Activated T-cell treated with anti-CD3 and anti-CD28 coated beads, Interleukin-2, amount 50 U/mL, for 4 hours (primary cell): Measurements from ENCODE around the gene BABAM2. TPM values are rescaled to one million over a fixed set of nuclear protein-coding genes. Genes with fewer than 3 reads are reported as not detected.
"Not testable (repeated sequence)": the region's sequence is repeated elsewhere in the genome, so short reads cannot be mapped to it uniquely, and the experiment has no call there.

Experiments used
- ATAC-seq, 2 donors: fragments of 200-7000 bp; cut with Tn5 transposase; one replicate each; pipeline ENCODE4 v1.10.0; 2021
- DNase-seq: peaks from one replicate; pipeline ENCODE4 v3.0.0-alpha.2; 2020
- H3K27me3 Mint-ChIP-seq: one replicate; pipeline ENCODE4 v1.8.0; 2021; ENCODE audit warnings: low read depth, mixed read lengths
- H3K36me3 Mint-ChIP-seq: one replicate; pipeline ENCODE4 v1.8.0; 2022; ENCODE audit warnings: mixed read lengths; ENCODE audit not compliant: insufficient read depth
- H3K4me1 Mint-ChIP-seq: one replicate; pipeline ENCODE4 v1.8.0; 2021; ENCODE audit warnings: low read depth, mixed read lengths
- H3K4me3 Mint-ChIP-seq: one replicate; pipeline ENCODE4 v1.8.0; 2021; ENCODE audit warnings: mild to moderate bottlenecking, moderate library complexity, mixed read lengths
- H3K9me3 Mint-ChIP-seq: one replicate; pipeline ENCODE4 v1.8.0; 2021; ENCODE audit warnings: mixed read lengths
- total RNA-seq, 3 donors: library from RNA; stranded (reverse); gene quantifications; one replicate each; pipeline ENCODE4 v1.2.1, GENCODE V29; 2021

Gene BABAM2
- total RNA-seq, 3 donors from 2014 or later: 34.3 to 45.9 (median 35.6) TPM

DNA sequence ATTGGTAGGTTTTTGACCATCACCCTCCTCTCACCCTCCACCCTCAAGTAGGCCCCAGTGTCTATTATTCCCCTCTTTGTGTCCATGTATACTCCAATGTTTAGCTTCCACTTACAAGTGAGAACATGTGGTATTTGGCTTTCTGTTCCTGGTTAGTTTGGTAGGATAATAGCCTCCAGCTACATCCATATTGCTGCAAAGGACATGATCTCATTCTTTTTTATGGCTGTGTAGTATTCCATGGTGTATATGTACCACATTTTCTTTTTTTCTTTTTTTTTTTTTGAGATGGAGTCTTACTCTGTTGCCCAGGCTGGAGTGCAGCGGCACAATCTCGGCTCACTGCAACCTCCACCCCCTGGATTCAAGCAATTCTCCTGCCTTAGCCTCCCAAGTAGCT lies 88.2 kb downstream of the BABAM2 start:
- H3K4me3 Mint-ChIP-seq, ATAC-seq, H3K27me3 Mint-ChIP-seq, H3K36me3 Mint-ChIP-seq, H3K9me3 Mint-ChIP-seq, DNase-seq: not testable (repeated sequence)
- peaks cover 24% of the 10 kb centered on the region for H3K4me1 Mint-ChIP-seq

DNA sequence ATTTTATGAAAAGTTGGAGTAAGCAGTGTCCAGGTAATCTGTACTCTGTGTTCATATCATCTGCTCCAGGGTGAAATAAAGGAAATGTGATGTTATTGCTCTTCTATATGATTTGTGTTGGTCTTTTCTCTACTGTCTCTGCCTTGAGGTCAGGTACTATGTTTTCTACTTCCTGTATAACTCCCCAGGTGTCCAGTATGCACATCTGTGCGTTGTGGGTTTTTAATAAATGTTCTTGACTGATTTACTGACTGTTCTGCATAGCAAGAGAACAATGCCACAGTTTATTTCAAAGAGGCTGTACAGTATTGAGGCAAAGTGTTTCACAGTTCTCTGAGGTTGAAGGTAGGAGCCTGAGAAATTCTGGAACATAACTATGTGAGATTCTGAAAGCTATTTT lies 89.7 kb downstream of the BABAM2 start:
- Mint-ChIP-seq H3K36me3 (peaks cover 2% of the 10 kb centered on the region), H3K27me3 (no peaks in the 10 kb centered on the region), H3K4me3 (no peak overlapping the region), H3K9me3 (peaks cover 7% of the 10 kb centered on the region), H3K4me1 (peaks cover 24% of the 10 kb centered on the region)
- DNase-seq (no peak), ATAC-seq (no peak)

DNA sequence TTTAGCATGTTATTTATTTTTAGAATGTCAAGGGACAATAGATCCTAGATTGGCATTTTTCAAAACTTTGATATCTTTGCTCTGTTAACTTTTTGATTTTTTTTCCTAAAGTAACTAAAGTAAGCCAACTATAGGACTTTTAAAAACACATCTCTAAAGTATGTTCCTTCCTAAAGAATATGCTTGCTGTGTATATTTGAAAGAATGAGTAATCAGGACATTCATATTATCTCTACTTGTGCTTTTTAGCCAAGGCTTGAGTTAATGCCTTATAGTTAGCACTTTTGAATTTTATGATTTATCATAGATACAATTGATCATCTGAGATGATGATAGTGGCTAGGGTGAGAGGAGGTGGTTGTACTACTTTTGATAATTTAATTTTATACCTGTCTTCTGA lies 93.6 kb downstream of the BABAM2 start:
- Mint-ChIP-seq H3K4me3 (no peak overlapping the region), H3K36me3 (peaks cover under 1% of the 10 kb centered on the region), H3K4me1 (peaks cover 37% of the 10 kb centered on the region), H3K9me3 (peaks cover 8% of the 10 kb centered on the region), H3K27me3 (no peaks in the 10 kb centered on the region)
- ATAC-seq: no peak
- no peak for DNase-seq

DNA sequence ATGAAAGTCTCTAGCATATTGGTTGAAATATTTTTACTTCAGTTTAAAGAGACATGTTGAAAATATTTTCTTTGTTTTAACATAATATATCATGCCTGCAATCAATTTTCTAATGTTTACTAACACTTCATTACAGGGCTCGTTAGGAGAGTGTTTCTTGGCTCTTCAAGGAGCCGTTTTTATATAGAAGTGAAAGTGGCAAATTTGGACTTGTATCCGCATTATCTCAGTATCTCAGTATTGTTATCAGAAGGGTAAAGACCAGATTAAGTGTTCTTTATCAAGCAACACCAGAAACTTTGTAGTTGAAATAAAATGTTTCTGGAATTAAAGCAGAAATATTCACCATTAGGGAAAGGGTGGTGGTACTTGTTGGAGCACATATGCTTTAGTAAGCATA lies 97.8 kb downstream of the BABAM2 start:
- Mint-ChIP-seq H3K9me3 (peaks cover 5% of the 10 kb centered on the region), H3K4me3 (no peak overlapping the region), H3K36me3 (peaks cover 13% of the 10 kb centered on the region), H3K27me3 (no peaks in the 10 kb centered on the region), H3K4me1 (peaks cover 41% of the 10 kb centered on the region)
- ATAC-seq (no peak), DNase-seq (no peak)

DNA sequence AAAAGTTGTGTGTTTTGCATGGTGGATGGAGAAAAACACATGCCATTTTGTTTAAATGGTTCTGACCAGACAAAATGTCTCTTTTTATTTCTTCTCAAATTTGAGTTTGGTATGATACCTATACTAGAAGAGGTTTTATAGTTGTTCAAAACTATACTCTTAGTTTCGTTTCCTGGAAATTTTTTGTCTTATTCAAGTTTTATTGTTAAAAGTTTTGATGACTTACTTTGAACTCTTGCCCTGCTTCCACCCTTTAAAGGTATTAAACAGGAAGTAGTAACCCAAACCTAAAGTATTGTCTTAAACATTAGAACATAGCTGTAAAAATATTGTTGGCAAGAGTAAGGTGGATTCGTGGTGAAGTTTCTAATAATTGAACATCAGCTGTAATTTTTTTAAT lies 98.2 kb downstream of the BABAM2 start:
- Mint-ChIP-seq H3K9me3 (peaks cover 5% of the 10 kb centered on the region), H3K4me1 (peaks cover 41% of the 10 kb centered on the region), H3K36me3 (peaks cover 13% of the 10 kb centered on the region), H3K4me3 (no peak overlapping the region), H3K27me3 (no peaks in the 10 kb centered on the region)
- ATAC-seq (no peak), DNase-seq (no peak)

DNA sequence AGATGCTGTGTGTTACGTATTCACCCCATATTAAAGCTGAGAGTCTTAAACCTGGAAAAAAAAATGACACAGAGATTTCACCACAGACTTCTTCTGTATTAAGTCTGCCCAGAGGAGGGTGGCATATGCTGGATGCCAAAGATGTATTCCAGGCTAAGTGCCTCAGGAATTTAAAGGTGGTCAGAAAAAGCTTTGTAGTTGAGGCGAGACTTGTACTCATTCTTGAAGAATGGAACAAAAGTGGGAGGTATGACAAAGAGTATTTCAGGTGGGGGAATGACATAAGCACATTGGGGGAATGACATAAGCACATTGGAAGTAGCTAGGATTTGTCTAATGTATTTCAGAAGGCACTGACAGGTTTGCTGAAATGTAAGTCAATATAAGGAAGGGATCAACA lies 98.6 kb downstream of the BABAM2 start:
- ATAC-seq (peak in 1 of 2 donors; percentile 14), DNase-seq (no peak)
- H3K36me3 Mint-ChIP-seq: peaks cover 13% of the 10 kb centered on the region
- no peaks in the 10 kb centered on the region for H3K27me3 Mint-ChIP-seq
- peak overlapping the region; percentile 7 for H3K4me3 Mint-ChIP-seq
- H3K9me3 Mint-ChIP-seq: peaks cover 5% of the 10 kb centered on the region
- peaks cover 41% of the 10 kb centered on the region for H3K4me1 Mint-ChIP-seq

DNA sequence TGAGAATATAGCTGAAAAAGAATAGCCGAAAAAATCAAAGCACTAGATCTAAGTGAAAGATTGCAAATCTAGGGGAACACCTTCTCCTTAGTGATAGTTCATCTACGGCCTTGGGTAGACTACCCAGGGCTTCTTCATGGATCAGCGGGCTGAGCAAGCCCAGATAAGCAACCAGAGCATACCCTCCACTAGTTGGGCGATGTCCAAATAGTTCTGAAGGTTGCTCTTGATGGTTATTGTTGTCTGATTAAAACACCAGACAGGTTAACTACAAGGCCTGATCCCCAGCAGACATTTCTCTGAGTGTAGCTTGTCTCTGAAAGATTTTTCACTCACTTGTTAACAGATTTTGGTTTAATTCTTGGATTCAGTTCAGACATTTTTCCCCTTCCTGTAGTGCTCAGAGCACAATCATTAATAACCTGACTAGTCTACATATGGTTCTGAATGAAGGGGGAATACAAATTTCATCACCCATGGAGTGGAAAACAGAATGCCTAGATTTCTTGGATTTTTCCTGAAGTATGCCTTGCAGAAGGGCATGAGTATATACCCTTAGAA lies 99.6 kb downstream of the BABAM2 start:
- Mint-ChIP-seq H3K36me3 (peaks cover 21% of the 10 kb centered on the region), H3K4me1 (peaks cover 43% of the 10 kb centered on the region), H3K27me3 (no peaks in the 10 kb centered on the region), H3K4me3 (no peak overlapping the region), H3K9me3 (peaks cover 14% of the 10 kb centered on the region)
- no peak for DNase-seq
- no peak for ATAC-seq

DNA sequence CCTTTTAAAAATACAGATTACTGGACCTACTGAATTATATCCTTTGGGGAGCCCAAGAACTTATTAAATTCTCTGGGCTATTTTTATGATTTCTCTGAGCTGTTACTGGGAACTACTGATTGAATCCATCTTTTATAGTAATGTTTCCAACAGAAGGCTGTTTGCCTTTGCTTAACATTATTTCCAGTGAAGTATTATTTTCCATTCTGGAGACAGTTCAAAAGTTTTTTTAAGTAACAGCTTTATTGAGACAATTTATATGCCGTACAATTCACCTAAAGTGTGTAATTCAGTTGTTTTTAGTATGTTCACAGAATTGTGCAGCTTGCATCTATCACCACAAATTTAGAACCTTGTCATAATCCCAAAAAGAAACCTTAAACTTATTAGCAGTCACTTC lies 100.6 kb downstream of the BABAM2 start:
- ATAC-seq (no peak), DNase-seq (no peak)
- H3K9me3 Mint-ChIP-seq: peaks cover 14% of the 10 kb centered on the region

DNA sequence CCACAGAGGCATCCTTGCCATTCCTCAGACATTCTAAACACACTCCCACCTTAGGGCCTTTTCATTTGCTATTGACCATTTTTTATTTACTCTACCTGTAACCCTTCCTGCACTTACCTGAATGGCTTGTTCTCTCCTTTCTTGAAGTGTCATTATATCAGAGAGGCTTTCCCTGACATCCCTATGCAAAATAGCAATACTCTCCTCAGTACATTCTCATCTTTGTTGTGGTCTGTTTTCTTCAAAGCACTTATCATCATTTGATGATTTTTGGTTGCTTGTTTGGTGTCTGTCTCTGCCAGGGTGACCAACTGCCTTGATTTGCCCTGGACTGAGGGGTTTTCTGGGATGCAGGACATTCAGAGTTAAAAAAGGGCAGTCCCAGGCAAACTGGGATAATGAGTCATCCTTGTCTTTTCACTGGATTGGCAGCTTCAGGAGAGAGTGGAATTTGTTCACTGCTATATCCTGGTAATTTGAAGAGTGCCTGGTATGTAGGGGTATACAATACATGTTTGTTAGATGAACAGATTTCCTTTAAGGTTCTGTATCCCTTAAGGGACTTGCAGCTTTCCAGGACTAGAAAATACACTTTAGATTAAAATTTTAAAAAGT lies 102.4 kb downstream of the BABAM2 start:
- Mint-ChIP-seq H3K36me3 (peaks cover 34% of the 10 kb centered on the region), H3K4me3 (no peak overlapping the region)

More for the DNA sequence above, 100.6 kb downstream of the BABAM2 start:
- Mint-ChIP-seq H3K4me3 (no peak overlapping the region), H3K4me1 (peaks cover 42% of the 10 kb centered on the region), H3K36me3 (peaks cover 28% of the 10 kb centered on the region), H3K27me3 (no peaks in the 10 kb centered on the region)

DNA sequence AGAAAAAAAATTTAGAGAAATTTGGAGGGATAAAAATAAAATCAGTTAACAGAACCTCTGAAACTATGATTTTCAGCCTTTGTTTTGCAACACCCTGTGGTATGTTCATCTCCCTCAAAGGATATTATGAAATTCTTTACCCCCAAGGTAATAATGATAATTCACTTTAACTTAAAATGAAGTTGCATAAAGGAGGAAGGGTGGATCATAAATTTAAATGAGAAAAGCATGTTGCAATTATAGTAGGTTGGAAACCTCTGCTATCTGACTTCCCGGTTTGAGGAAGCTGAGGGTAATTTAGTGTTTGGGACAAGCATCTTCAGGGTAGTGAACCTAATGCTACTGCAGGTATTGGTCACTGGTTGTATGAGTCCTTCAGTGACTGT lies 102.9 kb downstream of the BABAM2 start:
- H3K4me1 Mint-ChIP-seq: peaks cover 25% of the 10 kb centered on the region
- peaks cover 14% of the 10 kb centered on the region for H3K9me3 Mint-ChIP-seq
- ATAC-seq: no peak
- peaks cover 34% of the 10 kb centered on the region for H3K36me3 Mint-ChIP-seq
- H3K27me3 Mint-ChIP-seq: no peaks in the 10 kb centered on the region
- no peak overlapping the region for H3K4me3 Mint-ChIP-seq
- DNase-seq: no peak

More for the DNA sequence above, 102.4 kb downstream of the BABAM2 start:
- no peak for DNase-seq
- Mint-ChIP-seq H3K9me3 (peaks cover 14% of the 10 kb centered on the region), H3K4me1 (peaks cover 29% of the 10 kb centered on the region), H3K27me3 (no peaks in the 10 kb centered on the region)
- no peak for ATAC-seq

DNA sequence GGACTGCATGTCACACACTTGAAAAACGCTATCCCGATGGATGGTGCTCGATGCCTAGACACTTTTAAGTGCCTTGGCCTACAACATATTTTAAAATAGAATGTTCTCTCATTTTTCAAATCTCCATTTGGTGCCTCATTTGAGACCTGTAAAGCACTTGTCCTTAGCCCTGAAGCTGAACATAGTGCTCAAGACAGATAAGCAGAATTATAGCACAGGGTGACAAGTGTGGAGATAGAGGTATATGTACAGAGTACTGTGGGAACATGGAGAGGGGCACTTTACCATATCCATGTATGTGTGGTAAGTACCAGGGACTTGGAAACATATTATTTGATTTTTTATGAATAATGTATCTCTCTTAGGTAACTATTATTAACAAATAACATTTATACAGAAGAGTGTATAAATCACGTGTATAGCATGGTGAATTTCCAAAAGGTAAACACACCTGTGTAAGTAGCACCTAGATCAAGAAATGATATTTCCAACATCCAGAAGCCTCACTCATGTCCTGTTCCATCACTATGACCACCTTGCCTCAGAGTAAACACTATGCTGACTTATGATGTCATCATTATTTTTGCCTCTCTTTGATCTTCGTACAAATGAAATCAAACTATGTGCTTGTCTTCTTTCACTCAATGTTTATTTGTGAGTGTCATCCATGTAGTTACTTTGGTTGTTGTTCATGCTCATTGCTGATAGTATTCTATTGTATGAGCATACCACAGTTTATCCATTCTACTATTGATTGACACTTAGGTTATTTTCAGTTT lies 103.6 kb downstream of the BABAM2 start:
- H3K4me1 Mint-ChIP-seq: peaks cover 20% of the 10 kb centered on the region
- no peak for ATAC-seq
- H3K36me3 Mint-ChIP-seq: peaks cover 33% of the 10 kb centered on the region
- DNase-seq: no peak
- H3K4me3 Mint-ChIP-seq: no peak overlapping the region
- no peaks in the 10 kb centered on the region for H3K27me3 Mint-ChIP-seq
- peaks cover 13% of the 10 kb centered on the region for H3K9me3 Mint-ChIP-seq

DNA sequence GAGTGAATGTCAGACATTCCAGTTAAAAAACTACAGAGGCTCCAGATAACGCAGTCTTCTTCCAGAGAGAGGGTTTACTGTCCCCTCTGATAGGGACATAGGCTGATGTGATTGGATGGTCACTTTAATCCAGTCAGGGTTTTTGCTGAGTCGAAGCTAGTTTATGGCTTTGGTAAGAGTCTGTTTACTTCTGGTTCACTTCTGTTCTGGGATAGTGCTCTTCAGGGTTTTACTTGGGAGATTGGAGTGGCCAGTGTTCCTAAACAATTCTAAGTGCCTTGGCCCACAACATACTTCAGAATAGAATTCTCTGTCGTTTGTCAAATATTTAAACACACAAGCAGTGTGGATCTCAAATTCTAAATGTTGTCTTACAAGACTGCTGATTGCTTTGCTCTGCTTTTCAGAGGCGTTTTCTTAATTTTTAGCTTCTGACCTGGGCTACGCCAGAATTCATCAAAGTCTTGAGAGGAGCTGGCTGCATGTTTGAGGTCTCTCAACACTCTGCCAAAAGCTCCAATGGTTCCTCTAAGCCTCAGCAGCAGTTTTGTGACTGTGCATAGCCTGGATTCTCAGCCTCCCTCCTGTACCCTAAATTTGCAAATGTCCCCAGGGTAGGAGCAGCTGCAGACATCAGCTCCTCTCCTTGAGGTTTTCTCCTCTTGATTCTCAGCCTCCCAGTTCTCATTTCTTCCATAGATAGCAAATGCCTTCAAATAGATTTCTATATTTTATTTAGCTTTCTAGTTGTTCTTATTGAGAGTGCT lies 105.8 kb downstream of the BABAM2 start:
- DNase-seq: no peak
- peaks cover 26% of the 10 kb centered on the region for H3K36me3 Mint-ChIP-seq
- peaks cover 14% of the 10 kb centered on the region for H3K4me1 Mint-ChIP-seq
- ATAC-seq: no peak
- H3K4me3 Mint-ChIP-seq: no peak overlapping the region
- no peaks in the 10 kb centered on the region for H3K27me3 Mint-ChIP-seq
- peaks cover 8% of the 10 kb centered on the region for H3K9me3 Mint-ChIP-seq

DNA sequence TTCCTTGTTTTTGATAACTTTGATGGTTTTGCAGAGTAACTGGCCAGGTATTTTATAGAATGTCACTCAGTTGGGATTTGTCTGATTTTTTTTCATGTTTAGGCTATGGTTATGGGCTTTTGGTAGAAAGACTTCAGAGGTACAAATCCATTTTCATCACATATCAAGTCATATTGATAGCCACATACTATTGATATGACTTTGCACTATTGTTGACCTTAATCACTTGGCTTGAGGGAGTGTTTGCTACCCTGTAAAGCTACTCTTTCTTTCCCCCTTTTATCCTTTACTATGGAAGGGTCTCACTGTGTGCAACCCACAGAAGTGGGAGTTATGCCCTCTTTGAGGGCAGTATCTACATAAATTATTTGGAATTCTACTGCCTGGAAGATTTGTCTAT lies 109.8 kb downstream of the BABAM2 start:
- no peak for ATAC-seq
- H3K4me1 Mint-ChIP-seq: peaks cover 25% of the 10 kb centered on the region
- H3K4me3 Mint-ChIP-seq: no peak overlapping the region
- DNase-seq: no peak
- H3K27me3 Mint-ChIP-seq: no peaks in the 10 kb centered on the region
- peaks cover 14% of the 10 kb centered on the region for H3K36me3 Mint-ChIP-seq
- H3K9me3 Mint-ChIP-seq: no peaks in the 10 kb centered on the region

DNA sequence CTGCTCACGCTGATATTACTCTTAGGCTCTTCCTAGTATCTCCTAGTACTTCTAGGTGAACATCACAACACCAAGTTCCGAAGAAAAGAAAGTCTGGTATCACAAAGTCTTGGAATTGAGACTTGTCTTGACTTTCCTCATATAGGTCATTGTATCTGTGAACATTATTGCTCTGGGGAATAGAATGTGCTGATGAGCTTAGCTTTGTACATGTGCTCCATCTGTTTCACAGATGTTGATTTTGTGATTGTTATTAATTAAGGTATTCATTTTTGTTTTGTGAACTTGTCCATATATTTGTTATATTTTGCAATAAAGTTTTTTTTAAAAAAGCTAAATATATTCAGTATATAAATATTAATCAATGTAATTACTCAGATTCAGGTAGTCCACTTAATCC lies 111.7 kb downstream of the BABAM2 start:
- Mint-ChIP-seq H3K9me3 (no peaks in the 10 kb centered on the region), H3K36me3 (peaks cover 3% of the 10 kb centered on the region), H3K4me1 (peaks cover 25% of the 10 kb centered on the region), H3K4me3 (no peak overlapping the region), H3K27me3 (no peaks in the 10 kb centered on the region)
- DNase-seq: no peak
- ATAC-seq: no peak
